HG03159 (cell line): Measurements from ENCODE around the gene TBX6.
A peak's percentile ranks its signal among the peaks of the same experiment; 100 is the strongest.
"Not testable (repeated sequence)": the region's sequence is repeated elsewhere in the genome, so short reads cannot be mapped to it uniquely, and the experiment has no call there.

ENCODE experiments used
- ATAC-seq: cut with Tn5 transposase; IDR thresholded peaks from one replicate; pipeline ENCODE4 v1.9.1; 2021; ENCODE audit warnings: mild to moderate bottlenecking, moderate library complexity; ENCODE audit not compliant: unreplicated experiment

Gene TBX6

DNA sequence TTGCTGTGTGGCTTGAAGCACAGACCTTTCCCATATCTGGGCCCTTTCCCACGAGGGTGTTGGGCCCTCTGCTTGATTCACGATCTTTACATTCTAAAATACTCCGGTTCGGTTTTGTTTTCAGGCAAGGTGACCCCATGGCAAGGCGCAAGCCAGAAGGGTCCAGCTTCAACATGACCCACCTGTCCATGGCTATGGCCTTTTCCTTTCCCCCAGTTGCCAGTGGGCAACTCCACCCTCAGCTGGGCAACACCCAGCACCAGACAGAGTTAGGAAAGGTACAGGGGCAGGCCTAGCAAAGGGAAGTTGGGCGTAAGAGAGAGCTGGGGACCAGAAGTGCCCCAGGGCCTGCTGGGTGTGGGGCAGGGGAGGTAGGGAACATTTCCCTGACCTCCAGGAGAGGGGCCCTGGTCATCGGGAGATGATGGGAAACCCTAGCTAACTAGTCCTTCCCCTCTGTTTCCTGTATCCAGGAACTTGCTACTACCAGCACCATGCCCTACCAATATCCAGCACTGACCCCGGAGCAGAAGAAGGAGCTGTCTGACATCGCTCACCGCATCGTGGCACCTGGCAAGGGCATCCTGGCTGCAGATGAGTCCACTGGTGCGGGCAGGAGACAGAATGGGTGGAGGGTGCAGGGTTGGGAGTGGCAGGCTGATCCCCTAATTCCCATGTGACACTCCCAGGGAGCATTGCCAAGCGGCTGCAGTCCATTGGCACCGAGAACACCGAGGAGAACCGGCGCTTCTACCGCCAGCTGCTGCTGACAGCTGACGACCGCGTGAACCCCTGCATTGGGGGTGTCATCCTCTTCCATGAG, 24.8 kb downstream of the TBX6 start:
- ATAC-seq: no peak

- no peak for ATAC-seq
These were observed 25.6 kb downstream of the TBX6 start for GRCh38 chr16:30065943-30066760.

- peak; percentile 72 for ATAC-seq
These were observed 26.4 kb downstream of the TBX6 start, which contains the start of gene ALDOA for GRCh38 chr16:30065102-30065942. TSS of gene ALDOA (plus strand) at chr16:30065760. CDS start at chr16:30066898, 1,138 bp downstream.

GRCh38 chr16:30064729-30065101, 27.0 kb downstream of the TBX6 start:
- ATAC-seq: no peak

DNA sequence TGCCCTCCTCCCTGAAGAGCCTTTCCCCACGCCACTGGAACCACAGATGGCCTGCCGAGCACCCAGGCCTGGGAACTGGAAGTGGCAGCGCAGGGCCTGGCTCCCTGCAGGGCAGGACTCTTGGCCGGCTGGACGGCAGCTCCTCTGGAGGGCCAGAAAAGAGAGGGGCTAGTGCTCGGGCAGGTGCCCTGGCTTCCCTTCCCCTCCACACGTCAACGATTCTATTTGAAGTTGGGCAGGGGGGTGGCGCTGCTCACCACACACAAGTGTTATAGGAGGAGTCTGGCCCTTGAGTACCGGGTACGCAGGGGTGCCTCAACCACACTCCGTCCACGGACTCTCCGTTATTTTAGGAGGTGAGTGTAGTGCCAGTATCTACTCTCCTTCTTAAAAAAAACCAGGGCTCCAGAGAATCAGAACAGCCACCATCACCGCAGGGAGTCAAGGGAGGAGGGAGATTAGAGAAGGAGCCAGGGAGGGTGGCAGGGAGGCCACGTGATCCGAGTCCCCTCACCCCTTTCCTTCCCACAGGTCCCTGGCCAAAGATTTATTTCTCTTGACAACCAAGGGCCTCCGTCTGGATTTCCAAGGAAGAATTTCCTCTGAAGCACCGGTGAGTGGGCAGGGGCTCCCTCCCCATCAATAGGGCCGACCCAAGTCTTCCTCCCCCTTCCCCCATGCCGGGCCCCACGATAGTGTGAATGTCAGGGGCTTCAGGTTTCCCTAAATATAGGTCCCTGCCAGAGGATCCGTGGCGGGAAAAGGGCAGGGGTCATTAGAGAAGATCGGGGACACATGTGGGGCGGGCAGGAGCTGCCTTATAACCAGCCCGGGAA, 27.6 kb downstream of the TBX6 start:
- no peak for ATAC-seq

DNA sequence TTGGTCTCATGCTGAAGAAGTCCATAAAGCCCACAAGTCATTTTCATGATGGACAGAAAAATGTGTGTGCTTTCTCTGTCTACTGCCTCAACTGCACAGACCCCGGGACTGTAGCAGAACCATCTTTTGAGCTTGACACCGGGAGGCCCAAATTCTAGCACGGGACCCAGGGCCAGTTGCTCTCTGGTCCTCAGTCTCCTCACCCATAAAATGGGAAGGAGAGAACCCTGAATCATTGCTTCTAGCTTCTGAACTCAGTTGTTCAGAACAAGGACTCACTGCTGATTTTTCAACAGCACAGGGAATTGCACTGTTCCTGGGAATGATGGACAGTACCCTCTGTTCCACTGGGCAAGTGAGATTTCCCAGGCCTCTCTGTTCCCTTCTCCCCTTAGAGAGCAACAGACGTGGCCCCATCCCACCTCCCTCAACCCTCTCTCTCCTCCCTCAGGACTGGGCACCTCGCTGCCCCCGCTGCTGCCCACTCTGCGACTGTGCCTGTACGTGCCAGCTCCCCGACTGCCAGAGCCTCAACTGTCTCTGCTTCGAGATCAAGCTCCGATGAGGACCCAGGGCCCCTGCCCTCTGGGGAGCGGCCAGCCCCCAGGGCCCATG, 28.3 kb downstream of the TBX6 start:
- no peak for ATAC-seq

DNA sequence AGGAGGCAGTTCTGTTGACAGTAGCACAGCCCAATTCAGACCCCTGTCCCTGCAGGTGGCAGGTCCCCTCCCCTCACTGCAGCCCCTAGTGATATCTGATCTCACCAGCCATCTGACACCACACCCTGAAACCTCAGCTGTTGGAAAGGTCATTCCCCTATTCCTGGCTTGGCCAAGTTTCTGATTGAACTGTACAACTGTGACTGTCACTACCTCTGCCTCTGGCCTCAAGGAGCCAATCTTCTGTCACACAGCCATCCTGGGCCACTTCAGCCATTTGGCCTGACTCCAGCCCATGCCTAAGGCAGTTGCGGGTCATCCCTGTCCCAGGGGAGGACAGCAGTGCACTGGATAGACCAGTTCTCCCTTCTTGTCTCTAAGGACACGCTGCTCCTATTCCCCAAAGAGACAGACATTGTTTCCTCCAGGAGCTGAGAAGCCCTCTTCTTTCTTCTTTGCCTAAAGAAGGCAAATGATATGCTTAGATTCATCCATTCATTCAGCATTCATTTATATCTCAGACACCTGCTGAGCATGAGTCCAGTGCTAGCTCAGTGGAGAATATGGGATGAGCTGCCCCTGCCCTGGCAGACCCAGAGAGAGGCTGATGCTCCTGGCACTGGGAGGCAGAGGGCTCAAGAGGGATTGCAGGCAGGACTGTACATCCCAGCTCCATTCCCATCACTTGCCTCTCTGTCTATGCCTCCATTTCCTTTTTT, 30.7 kb downstream of the TBX6 start:
- ATAC-seq: no peak

DNA sequence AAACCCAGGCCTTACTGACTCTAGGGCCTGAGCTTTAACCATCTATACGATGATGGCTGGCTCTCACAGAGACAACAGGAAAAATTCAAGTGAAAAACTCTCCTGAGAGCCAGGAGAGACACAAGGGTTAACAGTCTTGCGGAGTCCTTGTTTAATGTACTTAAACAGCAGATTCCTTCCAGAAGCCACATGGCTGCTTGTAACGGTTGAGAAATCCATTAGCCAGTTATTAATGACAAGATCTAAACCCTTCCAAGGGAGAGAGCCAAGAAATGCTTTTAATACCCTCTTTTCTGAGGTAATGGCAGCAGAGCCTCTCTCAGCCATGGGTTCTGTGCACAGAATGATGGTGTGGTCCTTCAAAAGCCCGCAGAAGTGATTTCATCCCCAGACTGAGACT, 31.4 kb downstream of the TBX6 start:
- no peak for ATAC-seq

GRCh38 chr16:30054959-30055553, 36.7 kb downstream of the TBX6 start:
- no peak for ATAC-seq

DNA sequence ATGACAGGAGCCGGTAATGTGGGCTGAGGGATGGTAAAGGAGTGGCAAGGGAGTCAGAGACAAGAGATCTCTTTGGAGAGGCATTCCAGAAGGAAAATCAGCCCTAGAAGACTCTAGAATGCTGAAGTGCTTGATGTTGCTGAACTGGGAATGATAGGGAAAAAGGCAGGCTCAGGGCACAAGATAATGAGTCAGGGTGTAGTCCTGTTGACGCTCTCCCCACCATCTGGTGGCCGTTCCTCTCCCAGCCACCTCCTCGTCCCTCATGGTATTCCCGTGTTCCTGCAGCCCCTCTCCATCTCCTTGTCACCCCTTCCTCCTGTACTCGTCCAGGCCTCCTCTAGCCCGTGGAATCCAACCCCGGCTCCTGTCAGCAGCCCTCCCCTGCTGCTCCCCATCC, 37.3 kb downstream of the TBX6 start:
- ATAC-seq: no peak

DNA sequence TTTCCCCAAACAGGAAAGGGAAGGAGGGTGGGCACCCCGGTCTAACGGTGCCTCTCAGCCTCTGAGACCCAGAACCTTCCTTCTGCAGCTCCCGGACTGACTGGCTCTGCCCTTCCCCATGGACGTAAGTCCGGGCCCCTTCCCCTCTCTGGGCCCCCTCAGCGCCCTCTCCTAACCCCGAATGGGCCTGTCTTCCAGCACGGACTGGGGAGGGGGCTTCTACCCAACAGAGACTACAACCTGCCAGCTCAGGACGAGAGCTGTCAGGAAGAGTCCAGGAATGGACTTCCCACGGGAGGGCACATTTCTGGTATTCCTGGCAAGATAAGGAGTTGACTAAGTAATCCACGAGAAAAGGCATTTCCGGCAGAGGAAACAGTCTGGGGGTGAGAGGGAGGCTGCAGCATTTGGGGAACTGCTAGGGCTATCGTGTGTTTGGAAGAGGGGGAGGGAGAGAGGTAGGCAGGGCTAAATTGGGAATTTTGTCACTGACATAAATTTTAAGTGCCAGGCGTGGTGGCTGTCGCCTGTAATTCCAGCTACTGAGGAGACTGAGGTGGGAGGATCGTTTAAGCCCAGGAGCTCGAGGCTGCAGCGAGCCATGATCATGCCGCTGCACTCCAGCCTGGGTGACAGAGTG, 38.2 kb downstream of the TBX6 start:
- no peak for ATAC-seq

DNA sequence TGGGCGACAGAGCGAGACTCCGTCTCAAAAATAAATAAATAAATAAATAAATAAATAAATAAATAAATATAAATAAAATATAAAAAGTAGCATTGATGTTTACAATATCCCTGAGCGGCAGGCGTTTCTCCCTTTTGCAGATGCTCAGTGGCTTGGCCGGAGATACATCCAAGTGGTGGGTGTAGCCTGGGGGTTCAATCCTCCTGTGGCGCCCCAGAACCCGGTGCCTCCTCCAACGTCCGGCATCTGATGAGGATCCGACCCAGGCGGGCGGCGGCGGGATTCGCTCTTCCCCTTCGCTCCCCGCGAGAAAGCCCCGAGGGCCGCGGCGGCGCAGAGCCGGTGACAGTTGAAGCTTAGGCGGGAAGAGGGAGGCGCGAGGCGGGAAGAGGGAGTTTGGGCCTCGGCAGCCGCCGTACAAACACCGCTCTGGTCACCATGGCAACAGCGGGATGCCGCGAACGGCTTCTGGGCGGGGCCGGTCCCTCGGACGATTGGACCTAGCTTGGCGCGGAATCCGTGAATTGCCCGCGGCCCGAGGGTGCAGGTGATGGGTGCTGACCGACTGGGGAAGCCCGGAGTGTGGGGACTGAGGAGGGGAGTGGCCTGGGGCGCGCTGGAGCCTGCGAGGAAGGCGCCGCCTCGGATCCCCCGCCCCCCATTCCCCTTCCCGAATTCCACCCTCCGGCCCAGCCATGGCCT, 38.9 kb downstream of the TBX6 start:
- ATAC-seq: no peak

DNA sequence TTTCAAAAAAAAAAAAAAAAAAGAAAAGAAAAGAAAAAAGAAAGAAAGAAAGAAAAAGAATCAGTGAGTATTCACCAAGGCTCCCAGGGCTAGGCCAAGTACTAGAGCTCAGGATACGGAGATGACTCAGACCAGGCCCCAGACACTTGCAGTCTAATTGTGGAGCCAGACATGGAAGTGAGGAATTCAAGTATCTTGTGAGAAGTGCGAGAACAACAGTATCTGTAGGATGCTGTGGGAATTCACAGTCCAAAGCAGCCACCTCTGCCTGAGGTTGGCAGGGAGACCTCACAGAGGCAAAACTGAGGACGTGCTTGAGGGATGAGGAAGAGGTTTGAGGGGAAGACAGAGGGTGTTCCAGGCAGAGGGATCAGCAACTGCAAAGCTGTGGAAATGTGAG, 40.2 kb downstream of the TBX6 start:
- ATAC-seq: no peak

GRCh38 chr16:30049871-30050270, 41.9 kb downstream of the TBX6 start:
- no peak for ATAC-seq

DNA sequence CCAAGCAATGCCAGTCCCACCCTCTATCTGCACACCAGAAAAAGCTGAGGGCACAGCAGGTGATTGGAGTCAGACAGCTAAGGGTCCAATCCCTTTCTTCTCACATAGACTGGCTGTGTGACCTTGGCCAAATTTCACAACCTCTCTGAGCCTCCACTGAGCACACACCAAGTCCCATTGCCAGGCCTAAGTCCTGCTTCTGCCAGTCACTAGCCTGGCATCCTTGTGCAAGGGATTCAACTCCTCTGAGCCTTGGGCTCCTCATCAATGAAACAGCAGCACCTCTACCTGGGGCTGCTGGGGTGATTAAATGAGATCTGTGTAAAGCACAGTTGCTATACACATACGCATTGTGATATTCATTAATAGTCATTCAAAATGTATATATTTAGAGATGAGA, 45.1 kb downstream of the TBX6 start:
- no peak for ATAC-seq

- no peak for ATAC-seq
These were observed 45.5 kb downstream of the TBX6 start for GRCh38 chr16:30046178-30046577.

DNA sequence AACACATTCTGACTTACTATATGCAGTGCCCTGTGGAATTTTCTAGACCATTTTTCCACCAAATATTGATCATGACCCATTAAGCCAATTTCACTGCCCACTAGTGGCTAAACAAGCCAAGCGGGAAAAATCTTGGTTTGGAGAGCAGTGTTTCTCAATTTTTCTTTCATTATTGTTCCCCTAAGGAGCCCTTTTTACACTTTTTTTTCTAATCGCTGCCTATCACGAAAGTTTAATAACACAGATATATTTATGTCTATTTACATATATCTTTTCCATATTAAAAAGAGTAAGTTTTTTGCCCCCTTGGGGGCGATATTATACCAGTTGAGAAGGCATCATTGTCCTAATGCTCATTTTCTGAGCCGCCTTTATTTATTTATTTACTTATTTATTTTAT, 49.9 kb downstream of the TBX6 start:
- no peak for ATAC-seq

DNA sequence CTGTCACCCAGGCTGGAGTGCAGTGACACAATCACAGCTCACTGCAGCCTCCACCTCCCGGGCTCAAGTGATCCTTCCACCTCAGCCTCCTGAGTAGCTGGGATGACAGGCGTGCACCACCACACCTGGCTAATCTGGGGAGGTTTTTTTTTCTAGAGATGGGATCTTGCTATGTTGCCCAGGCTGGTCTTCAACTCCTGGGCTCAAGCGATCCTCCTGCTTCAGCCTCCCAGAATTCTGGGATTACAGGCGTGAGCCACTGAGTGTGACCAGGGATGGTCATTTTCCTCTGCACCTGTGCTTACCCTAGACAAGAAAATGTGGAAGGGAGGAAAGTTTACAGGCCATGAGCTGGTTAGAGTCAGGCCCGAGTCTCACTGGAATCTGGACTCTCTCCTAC, 51.0 kb downstream of the TBX6 start:
- not testable (repeated sequence) for ATAC-seq
